Coronary artery (tissue), 2 donors: ENCODE results near the gene SLC18B1.
A peak's percentile ranks its signal among the peaks of the same experiment; 100 is the strongest.

ENCODE experiments used
- DNase-seq: peaks from one replicate; pipeline ENCODE4 v3.0.0-alpha.2; 2017; ENCODE audit warnings: low spot score
- H3K27ac ChIP-seq, 2 donors: fragments of 200-600 bp; sonication (generic); one replicate each; pipeline ENCODE4 v1.5.1; 2016 to 2019
- H3K4me3 ChIP-seq: fragments of 200-600 bp; sonication (generic); 2 replicates; pipeline ENCODE4 v1.5.1; 2016; ENCODE audit warnings: mild to moderate bottlenecking, moderate library complexity
- TF ChIP-seq, protein P1 (sequence below): fragments of 200-600 bp; sonication (generic); IDR thresholded peaks from one replicate; pipeline ENCODE4 v1.5.1; 2019; ENCODE audit warnings: antibody characterized with exemption

SLC18B1 gene

DNA sequence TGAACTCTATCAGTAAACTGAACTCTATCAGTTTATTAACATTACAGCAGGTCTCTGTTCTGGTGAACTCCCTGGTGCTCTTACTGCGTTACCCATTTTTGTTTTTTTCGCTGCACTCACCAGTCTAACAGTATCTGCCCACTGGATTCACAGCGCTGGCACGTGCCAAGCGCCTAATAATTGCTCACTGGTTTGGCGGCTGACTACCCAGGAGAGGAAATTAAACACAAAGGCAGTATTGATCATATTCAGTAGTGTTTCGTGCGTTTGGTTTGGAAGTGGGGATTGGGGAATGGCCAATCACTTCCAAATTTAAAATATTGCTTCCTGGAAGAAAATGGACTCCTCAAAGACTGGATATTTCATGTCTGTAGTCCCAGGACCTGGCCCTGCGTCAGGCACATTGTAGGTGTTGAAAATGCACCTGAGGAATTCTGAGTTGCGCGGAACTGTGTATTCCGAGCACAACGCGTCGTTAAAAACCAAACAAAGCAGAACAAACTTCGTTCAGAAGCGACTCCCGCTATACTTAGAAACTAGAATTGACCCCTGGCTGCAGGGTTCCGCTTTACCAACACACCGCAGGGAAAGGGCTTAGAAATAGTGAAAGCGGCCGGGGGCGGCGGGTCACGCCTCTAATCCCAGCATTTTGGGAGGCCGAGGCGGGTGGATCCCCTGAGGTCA is 14.9 kb upstream of the SLC18B1 start:
- H3K4me3 ChIP-seq = peak overlapping the region; percentile 89
- DNase-seq = no peak
- TF ChIP-seq, protein P1, sequence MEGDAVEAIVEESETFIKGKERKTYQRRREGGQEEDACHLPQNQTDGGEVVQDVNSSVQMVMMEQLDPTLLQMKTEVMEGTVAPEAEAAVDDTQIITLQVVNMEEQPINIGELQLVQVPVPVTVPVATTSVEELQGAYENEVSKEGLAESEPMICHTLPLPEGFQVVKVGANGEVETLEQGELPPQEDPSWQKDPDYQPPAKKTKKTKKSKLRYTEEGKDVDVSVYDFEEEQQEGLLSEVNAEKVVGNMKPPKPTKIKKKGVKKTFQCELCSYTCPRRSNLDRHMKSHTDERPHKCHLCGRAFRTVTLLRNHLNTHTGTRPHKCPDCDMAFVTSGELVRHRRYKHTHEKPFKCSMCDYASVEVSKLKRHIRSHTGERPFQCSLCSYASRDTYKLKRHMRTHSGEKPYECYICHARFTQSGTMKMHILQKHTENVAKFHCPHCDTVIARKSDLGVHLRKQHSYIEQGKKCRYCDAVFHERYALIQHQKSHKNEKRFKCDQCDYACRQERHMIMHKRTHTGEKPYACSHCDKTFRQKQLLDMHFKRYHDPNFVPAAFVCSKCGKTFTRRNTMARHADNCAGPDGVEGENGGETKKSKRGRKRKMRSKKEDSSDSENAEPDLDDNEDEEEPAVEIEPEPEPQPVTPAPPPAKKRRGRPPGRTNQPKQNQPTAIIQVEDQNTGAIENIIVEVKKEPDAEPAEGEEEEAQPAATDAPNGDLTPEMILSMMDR = no peak
- peak overlapping the region; percentile 64 to 87 for H3K27ac ChIP-seq

DNA sequence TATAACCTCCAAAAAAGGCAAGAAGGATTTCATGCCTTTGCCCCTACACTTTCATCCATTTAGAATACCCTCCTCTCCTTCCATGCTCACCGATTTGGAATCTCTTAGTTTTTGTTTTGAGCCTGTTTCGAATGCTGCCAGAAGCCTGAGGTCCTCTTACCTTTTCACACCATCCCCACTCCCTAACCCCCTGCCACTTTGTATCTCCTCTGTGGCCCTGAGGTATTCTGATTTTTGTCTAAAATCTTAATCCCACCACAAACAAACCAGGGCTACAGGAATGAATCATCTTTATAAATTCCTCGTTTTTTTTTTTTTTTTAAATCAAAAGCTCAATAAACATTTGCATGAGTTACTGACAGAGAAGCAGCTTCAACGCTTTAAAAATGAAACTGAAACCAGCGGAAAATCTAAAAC is 14.3 kb upstream of the SLC18B1 start:
- Histone ChIP-seq H3K27ac (peak overlapping the region; percentile 64 to 87), H3K4me3 (peak overlapping the region; percentile 89)
- TF ChIP-seq, protein P1 = no peak
- DNase-seq = no peak

DNA sequence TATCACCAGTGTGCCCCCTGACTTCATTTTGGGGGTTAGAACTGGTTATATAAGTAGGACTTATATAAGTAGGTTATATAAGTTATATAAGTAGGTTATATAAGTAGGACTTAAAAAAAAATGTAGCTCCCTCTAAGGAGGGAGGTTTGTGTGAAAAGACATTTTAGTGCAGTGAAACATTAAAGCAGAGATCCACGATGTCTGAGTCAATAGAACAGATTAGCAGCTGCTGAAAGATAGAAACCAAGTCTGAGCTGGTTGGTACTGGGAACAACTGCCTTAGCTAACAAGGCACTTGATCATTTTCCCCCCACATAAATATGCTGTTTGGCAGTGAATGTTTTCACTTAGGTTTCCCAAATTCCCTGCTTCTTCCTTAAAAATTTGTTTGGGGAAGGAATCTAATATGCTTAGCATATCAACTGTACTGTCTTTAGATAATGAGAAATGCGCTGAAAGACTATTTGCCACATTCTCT is 13.9 kb upstream of the SLC18B1 start:
- TF ChIP-seq, protein P1 = no peak
- DNase-seq = no peak
- Histone ChIP-seq H3K27ac (peak overlapping the region; percentile 64 to 87), H3K4me3 (peak overlapping the region; percentile 89)

DNA sequence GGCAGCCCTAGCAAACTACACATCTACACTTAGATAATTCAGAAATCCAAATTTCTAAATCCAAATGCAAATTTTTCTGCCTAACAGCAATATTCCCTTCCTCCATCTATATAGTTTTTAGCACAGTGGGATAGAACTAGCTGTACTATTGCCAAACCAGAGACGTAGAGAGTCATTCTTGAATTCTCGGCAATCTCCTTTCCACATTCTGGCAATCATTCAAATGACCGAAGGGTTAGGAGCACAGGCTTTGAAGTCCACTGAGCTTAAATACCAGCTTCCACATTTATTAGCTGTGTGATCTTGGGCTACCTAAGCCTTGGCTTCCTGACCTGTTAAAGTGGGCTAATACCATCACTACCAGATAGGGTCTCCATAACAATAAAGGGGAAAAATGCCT is 12.8 kb upstream of the SLC18B1 start:
- Histone ChIP-seq H3K27ac (no peak overlapping the region), H3K4me3 (no peak overlapping the region)
- no peak for DNase-seq
- TF ChIP-seq, protein P1 = no peak

DNA sequence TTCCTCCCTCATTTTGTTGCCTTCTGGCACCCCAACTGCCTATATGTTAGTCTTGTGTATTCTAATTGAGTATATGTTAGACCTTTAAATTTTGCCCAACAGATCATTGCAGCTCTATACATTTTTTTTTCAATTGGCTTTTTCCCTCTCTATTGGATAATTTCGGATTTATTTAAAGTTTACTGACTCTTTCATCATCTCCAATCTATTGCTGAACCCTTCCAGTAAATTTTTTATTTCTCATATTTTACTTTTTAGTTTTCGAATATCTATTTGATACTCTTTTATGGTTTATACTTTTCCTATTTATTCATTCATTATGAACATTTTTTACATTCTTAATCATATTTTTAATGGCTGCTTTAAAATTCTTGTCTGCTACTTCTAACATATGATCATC is 7.1 kb upstream of the SLC18B1 start:
- Histone ChIP-seq H3K27ac (no peak overlapping the region), H3K4me3 (no peak overlapping the region)
- TF ChIP-seq, protein P1 = no peak
- no peak for DNase-seq

DNA sequence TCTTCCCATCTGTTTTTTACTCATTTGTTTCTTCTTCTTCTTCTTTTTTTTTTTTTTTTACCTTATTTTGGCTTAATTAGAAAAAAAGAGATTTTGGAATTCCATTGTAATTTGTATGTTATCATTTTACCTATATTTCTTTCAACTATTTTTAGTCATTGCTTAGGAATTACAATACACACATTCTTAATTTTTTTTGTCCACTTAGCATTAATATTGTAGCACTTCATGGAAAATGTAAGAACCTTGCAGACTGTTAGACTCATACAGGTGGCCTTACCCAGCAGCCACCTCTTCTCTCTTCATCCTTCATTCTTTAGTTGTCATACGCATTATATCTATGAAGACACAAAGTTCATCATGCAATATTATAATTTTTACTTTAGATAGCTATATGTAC is 5.8 kb upstream of the SLC18B1 start:
- H3K4me3 ChIP-seq = no peak overlapping the region
- no peak overlapping the region for H3K27ac ChIP-seq
- no peak for DNase-seq
- TF ChIP-seq, protein P1 = no peak

DNA sequence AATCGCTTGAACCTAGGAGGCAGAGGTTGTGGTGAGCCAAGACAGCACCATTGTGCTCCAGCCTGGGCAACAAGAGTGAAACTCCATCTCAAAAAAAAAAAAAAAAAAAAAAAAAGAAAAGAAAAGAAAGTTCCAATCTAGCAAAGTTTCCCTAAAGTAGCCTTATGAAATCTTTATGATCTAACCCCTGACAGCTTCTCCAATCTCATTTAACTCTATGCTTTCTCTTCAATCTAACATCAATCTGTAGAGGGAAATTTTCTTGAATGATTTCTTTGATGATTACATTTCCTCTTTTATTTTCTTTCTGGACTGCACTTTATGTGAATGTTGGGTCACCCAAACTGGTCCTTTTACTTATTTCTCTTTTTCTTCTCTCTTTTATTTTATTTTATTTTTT is 2.2 kb upstream of the SLC18B1 start:
- DNase-seq = no peak
- Histone ChIP-seq H3K4me3 (no peak overlapping the region), H3K27ac (no peak overlapping the region)
- TF ChIP-seq, protein P1 = no peak
